ENCODE data around the gene DNAL1.
"Not testable (repeated sequence)": the region's sequence is repeated elsewhere in the genome, so short reads cannot be mapped to it uniquely, and the experiment has no call there.

Gene DNAL1

GRCh38 chr14:73640796-73641365 is 3.9 kb upstream of the DNAL1 start:
- DNase-seq (ENCODE audit: low read depth) = no peak

GRCh38 chr14:73645248-73645610 is 443 bp downstream of the DNAL1 start:
- no peak for DNase-seq (ENCODE audit: low read depth)

GRCh38 chr14:73651005-73651404 is 6.2 kb downstream of the DNAL1 start:
- DNase-seq (ENCODE audit: low read depth) = no peak

- no peak for DNase-seq (ENCODE audit: low read depth)
Measured at GRCh38 chr14:73655851-73656250, 11.1 kb downstream of the DNAL1 start.

GRCh38 chr14:73659202-73659601 is 14.4 kb downstream of the DNAL1 start:
- DNase-seq (ENCODE audit: low read depth) = not testable (repeated sequence)

- no peak for DNase-seq (ENCODE audit: low read depth)
Measured at GRCh38 chr14:73660511-73660910, 15.7 kb downstream of the DNAL1 start.

- DNase-seq (ENCODE audit: low read depth) = no peak
Measured at GRCh38 chr14:73661872-73662271, 17.1 kb downstream of the DNAL1 start.

GRCh38 chr14:73662487-73662943 is 17.7 kb downstream of the DNAL1 start:
- no peak for DNase-seq (ENCODE audit: low read depth)

GRCh38 chr14:73663548-73664212 is 18.9 kb downstream of the DNAL1 start:
- no peak for DNase-seq (ENCODE audit: low read depth)

- DNase-seq (ENCODE audit: low read depth) = no peak
Measured at GRCh38 chr14:73665130-73665529, 20.3 kb downstream of the DNAL1 start.

GRCh38 chr14:73666583-73666982 is 21.8 kb downstream of the DNAL1 start:
- no peak for DNase-seq (ENCODE audit: low read depth)

- DNase-seq (ENCODE audit: low read depth) = no peak
Measured at GRCh38 chr14:73667854-73668253, 23.1 kb downstream of the DNAL1 start.

- no peak for DNase-seq (ENCODE audit: low read depth)
Measured at GRCh38 chr14:73674986-73675385, 30.2 kb downstream of the DNAL1 start.

- no peak for DNase-seq (ENCODE audit: low read depth)
Measured at GRCh38 chr14:73678698-73679097, 33.9 kb downstream of the DNAL1 start.

GRCh38 chr14:73680821-73681220 is 36.0 kb downstream of the DNAL1 start:
- DNase-seq (ENCODE audit: low read depth) = no peak

- no peak for DNase-seq (ENCODE audit: low read depth)
Measured at GRCh38 chr14:73684627-73685026, 39.8 kb downstream of the DNAL1 start.

- no peak for DNase-seq (ENCODE audit: low read depth)
Measured at GRCh38 chr14:73685328-73685727, 40.5 kb downstream of the DNAL1 start.

- no peak for DNase-seq (ENCODE audit: low read depth)
Measured at GRCh38 chr14:73686901-73687300, 42.1 kb downstream of the DNAL1 start.

GRCh38 chr14:73694083-73694482 is 49.3 kb downstream of the DNAL1 start:
- no peak for DNase-seq (ENCODE audit: low read depth)

GRCh38 chr14:73695082-73695481 is 50.3 kb downstream of the DNAL1 start:
- no peak for DNase-seq (ENCODE audit: low read depth)

GRCh38 chr14:73695997-73696396 is 51.2 kb downstream of the DNAL1 start:
- no peak for DNase-seq (ENCODE audit: low read depth)

GRCh38 chr14:73696466-73697400 is 51.9 kb downstream of the DNAL1 start:
- DNase-seq (ENCODE audit: low read depth) = no peak

- no peak for DNase-seq (ENCODE audit: low read depth)
Measured at GRCh38 chr14:73700325-73700724, 55.5 kb downstream of the DNAL1 start.

Measured in stimulated activated CD8-positive, alpha-beta memory T cell treated with anti-CD3 and anti-CD28 coated beads, Interleukin-15, amount 100 ng/mL, for 24 hours (primary cell).